ENCODE measurements around the gene KIAA0319L.

KIAA0319L gene

DNA sequence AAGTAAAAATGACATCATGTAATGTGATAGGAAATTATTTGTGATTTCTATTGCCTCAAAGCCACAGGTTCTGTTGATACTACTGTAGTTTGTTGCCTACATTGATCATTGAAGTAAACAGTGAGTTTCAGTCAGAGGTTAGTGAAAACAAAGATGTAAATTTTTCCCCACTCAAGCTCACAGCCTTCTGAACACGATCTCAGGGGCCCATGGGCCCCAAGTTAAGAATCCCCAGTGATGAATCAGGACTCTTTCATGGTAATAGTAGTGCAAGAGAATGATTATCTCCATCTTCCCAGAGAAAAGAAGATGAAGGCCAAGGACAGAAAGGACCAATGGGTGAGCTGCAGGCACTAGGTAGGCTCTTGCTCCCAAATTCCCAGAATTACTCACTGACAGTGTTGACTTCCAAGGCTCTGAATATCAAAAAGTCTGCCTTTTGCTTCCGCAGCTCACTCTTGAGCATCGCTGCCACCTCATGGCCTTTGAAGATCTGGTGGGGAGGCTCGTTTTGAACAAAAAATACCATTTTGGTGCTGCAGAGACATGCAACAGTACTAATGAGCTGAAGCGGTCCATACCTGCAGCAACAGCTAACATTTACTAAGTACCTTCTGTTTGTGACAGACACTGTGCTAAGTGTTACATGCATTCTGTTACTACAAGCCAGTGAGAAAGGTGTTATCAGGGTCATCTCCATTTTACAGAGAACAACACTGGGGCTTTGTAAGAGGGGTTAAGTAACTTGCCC is 113.3 kb downstream of the KIAA0319L start:
- DNase-seq (ENCODE audit: low spot score): no peak

DNA sequence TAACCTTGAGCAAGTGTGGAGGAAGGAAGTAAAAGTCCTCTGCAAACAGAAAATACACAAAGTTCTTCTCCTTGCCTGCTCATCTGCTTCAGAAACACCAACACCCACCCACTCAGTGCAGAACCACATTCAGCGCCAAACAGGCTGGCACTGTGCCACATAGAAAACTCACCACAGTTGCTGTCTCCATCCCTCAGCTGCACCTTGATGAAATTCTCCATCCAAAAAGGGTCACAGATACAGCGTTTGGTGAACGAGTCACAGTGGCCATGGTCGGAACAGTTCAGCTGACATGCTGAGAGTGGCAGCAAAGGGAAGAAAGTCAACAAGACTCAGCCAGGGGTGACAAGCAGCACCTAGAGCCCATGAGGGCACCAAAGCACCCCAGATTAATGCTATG is 114.5 kb downstream of the KIAA0319L start:
- DNase-seq (ENCODE audit: low spot score): no peak

DNA sequence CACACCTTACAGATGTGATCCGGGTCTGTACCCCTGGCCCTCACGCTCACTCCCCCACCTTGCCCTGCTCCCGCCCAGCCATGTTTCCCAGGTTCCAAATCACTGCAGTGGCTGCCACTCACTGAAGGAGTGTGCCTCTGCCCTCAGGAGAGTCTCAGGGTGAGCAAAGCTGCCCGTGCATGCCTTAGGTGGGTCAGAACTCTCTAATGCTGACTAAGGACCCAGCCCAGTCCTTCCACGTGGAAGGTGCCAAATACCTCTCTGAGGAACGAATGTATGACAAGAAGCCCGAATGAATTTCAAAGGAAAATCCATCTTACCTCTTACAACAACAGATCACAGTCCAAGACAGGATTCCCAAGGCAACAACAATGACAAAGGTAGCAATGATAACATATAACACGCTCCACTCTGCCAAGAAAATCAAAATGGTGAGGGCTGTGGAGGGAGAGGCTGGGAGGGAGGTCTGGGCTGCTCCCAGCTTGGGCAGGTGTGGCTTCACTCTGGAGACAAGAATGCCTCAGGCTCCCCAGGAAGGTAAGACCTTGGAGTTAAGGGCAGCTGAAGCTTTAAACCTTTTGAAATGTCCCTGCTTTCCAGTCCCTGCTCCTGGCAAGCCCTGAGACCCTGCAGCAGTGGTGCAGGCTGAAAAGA is 115.2 kb downstream of the KIAA0319L start:
- no peak for DNase-seq (ENCODE audit: low spot score)

DNA sequence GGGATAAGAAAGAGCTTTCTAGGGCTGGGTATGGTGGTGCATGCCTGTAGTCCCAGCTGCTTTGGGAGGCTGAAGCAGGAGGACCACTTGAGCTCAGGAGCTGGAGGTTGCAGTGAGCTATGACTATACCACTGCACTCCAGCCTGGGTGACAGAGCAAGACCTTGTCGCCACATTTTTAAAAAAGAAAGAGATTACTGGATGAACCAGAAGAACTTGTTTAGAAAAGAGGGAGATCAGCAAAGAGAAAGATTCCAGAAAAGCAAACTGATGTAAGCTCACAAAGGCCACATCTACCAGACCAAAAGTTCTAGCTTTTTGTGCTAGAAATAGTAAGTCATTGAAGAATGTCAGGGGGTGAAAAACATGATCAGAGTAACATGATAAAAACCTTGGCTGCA is 117.6 kb downstream of the KIAA0319L start:
- no peak for DNase-seq (ENCODE audit: low spot score)

DNA sequence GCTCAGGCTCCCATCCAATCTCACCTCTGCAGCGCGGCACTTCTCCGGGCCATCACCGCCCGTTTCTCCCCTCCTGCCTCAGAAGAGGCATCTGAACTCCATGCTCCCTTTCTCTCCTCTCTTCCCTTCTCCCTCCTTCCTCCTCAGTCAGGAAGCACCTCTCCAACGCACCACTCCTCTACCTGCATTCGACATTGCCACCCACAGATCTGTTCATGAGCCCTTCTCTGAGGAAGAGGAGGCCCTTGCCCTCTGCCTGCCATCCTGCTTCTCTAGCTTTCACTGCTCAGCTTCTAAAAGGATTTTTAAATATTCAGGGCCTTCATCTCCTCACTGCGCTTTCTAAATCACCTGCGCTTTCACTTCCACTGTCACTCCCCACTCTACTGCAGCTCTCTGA is 120.0 kb downstream of the KIAA0319L start:
- DNase-seq (ENCODE audit: low spot score): no peak

DNA sequence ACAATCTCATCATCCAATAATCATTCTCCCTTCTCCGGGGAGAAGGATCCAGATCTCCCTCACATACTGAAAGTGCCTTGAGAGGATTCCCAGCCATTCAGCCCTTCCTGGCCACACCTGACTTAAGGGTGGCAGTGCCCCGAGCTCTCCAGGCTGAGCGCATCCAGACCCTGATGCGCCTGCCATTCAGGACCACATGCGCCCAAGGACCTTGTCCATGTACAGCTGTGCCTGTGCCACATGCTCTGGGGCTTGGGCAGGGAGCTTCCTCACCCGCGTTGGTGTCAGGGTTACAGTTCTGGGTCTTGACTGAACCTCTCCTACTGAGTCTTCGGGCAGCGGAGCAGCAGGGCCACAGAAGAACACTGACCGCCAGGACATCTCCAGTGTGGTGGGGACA is 121.1 kb downstream of the KIAA0319L start:
- DNase-seq (ENCODE audit: low spot score): no peak

DNA sequence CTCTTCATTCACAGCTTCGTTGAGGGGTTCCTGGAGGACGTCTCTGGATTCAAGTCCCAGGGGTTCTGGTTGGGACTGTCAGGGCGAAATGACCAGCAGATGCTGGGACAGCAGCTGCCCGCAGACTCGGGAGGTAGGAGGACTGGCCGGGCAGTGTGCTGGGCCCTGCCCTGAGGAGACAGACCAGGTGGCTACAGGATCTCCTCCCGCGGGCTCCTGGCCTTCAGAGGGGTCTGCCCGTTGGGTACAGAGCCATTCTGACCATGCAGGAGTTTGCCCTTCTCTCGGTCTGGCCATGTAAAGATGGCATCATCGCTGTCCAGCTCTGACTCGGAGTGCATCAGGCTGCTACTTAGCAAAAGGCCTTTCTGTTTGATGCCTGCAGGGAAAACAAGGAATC is 122.5 kb downstream of the KIAA0319L start:
- no peak for DNase-seq (ENCODE audit: low spot score)

DNA sequence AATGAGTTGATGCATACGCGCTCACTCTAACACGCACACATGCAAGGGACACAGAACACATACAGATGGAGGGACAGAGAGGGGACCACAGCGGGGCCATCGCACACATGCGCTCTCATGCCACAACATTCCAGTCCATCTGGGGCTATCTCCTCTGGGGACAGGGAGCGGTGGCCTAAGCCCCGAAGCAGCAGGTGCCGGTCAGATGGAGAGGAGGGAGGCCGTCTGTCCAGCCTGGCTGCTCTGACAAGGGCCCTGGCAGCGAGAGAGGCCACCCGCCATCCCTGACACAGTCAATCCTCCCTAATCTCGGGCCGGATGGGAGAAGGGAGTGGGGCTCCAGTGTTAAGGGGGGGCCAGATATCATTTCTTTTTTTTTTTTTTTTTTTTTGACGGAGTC is 123.5 kb downstream of the KIAA0319L start:
- no peak for DNase-seq (ENCODE audit: low spot score)

DNA sequence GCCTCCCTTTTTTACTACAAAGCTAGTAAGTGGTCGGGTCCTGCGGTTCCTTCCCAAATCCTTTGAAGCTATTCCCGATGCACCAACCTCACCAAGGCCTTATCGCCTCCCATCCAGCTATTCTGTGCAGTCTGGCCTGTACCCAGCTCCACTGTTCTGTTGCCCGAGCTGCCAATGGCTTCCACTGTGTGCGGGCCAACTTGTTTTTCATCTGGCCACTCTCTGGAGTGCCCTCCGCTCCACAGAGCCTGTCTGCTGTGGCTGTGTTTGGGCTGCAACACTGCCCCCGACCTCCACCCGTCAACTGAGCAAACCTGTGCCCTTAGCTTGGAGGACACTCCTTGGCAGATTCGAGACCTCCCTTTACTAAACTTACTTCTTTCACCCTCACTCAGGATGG is 125.0 kb downstream of the KIAA0319L start:
- no peak for DNase-seq (ENCODE audit: low spot score)

DNA sequence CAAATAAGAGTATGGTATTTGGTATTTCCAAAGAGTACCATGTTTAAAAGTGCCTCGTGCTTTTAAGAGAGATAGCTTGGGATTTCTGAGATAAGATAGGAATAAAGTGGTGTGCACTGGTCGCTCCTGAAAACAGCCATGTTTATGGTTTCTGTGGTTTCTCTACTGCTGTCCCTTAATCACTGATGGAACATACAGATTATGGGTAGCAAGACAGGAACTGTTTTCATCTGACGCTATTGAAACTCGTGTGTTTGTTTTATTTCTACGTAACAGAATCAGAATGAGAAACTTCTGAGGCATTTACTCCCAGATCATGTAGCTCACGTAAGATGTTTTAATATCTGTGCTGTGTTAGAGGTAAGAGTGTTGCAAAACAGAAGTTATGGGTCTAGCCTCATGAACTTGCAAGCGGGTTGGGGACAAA is 126.0 kb downstream of the KIAA0319L start:
- no peak for DNase-seq (ENCODE audit: low spot score)

DNA sequence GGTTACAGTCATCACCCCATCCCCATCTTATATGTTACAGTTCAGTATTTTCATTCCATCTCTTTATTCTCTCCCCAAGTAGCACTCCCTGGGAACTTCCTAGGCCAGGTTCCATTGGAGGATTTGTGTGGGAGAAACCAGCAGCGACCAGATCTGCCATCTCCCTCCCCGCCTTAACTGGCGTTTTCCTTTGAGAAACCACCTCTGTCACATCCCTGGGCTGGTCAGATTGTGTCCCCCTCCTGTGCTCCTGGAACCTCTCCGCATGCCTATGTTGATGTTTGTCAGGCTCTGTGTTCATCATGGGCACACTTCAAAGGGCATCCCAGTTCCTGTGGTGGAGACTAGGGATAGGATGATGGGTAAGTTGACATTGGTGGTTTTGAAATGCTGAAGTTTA is 126.4 kb downstream of the KIAA0319L start:
- no peak for DNase-seq (ENCODE audit: low spot score)

DNA sequence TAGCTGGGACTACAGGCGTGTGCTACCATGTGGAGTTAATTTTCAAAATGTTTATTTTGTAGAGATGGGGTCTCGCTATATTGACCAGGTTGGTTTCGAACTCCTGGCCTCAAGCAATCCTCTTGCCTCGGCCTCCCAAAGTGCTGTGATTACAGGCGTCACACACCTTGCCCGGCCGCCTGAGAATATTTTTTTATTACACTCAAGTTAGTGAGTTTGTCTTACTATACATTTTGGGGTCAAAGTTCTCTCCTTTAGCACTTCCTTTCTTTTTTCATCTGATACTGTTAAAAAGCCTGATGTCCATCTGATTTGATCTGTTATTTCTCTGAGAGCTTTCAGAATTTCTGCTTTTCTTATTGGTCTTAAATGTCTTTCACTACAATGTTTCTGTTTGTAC is 128.8 kb downstream of the KIAA0319L start:
- no peak for DNase-seq (ENCODE audit: low spot score)

DNA sequence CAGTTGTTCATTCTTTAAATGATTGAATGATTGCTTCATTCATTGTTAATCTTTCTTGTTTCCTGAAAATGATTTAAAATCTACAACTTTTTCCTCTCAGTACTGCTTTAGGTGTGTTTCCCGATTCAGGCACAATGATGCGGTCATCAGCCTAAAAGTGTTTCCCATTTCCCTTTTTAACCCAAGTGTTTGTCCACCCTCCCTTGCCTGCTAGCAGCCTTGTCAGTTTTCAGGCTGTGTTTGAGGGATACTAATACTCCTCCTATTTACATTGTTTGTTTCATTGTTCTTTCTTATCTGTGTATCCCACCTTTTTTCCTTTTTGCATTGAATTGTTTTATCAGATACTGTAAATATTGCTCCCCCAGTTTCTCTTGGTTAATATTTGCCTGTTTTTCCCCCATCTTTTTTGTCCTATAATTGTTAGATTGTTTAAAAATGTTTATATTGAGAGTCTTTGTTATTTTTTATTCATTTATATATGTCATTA is 131.1 kb downstream of the KIAA0319L start:
- DNase-seq (ENCODE audit: low spot score): no peak

DNA sequence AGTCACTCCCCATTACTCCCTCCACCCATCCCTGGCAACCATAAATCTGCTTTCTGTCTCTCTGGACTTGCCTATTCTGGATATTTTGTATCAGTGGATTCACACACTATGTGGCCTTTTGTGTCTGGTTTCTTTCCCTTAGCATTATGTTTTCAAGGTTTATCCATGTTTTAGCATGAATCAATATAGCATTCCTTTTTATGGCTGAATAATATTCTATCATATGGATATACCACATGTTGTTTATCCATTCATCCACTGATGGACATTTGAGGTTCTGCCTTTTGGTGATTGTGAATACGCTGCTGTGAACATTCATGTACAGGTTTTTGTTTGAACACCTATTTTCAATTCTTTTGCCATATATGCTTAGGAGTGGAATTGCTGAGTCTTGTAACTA is 148.3 kb downstream of the KIAA0319L start:
- no peak for DNase-seq (ENCODE audit: low spot score)

DNA sequence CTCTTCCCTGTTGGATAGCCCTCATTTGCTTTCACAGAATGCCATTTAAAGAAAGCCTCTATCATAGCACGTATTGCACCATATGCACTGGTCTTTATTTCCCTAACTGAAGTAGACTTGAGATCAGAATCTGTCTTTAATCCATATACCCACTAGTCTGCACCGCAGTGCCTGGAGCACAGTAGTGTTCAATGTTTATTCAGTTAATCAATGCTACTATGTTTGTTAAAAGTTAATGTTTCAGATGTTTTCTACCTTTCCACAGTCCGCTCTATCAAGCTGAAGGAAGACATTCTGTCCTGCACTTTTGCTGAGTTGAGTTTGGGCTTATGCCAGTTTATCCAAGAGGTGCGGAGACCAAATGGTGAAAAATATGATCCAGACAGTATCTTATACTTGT is 149.5 kb downstream of the KIAA0319L start:
- no peak for DNase-seq (ENCODE audit: low spot score)

DNA sequence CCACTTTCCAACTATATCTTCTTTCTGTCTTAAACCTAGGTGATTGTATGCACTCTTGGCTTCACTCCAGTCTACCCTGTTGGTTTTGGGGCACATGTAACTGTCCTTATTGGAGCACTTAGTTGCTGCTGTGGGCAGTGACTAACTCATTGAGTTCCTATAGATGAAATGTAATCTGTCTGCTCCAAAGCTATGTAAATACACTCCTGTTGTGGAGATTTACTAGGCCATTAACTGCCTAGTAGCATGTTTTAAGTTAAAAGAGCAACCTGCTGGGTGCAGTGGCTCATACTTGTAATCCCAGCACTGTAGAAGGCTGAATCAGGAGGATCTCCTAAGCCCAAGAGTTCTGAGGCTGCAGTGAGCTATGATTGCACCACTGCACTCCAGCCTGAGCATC is 151.1 kb downstream of the KIAA0319L start:
- DNase-seq (ENCODE audit: low spot score): no peak

DNA sequence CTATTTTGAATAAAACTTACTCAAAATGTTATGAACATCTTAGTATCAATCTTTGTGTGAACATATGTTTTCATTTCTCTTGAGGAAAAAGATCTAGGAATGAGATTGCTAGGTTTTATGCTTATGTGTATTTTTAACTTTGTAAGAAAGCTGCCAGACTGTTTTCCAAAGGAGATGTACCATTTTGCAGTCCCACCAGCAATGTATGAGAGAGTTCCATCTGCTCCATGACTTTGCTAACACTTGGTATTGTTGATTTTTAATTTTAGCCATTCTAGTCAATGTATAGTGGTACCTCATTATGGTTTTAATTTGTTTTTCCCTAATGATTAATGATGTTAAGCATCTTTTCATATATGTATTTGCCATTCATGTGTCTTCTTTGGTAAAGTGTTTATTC is 156.2 kb downstream of the KIAA0319L start:
- no peak for DNase-seq (ENCODE audit: low spot score)

DNA sequence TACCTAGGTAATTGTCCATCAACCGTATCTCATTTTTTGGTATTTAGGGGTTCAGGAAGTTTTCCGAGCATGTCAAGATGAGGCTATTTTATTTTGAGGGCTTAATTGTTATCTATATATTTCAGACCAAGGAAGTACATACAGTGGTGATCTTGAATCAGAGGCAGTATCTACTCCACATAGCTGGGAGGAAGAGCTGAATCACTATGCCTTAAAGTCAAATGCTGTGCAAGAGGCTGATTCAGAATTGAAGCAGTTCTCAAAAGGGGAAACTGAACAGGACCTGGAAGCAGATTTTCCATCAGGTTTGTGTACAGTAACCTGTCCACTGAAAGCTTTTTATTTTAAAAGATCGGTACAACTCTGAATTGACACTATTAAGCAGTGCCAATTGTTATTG is 158.5 kb downstream of the KIAA0319L start:
- DNase-seq (ENCODE audit: low spot score): no peak

DNA sequence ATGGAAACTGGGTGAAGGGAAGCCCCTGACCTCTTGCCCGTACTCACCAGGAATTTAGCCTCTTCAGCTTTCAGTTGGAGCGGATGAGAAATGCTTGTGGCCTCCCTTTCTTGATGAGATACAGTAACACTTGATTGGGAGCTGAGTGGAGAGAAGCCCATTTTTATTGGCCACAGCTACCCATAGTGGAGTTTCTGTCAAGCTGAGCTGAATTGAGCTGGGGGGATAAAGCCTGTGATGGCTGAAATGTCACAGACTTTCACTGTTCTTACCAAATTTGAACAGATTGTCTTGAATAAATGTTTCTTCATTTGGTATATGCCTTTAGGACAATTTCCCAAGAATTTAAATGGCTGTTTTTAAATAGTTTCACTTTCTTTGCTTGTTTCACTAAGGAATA is 162.8 kb downstream of the KIAA0319L start:
- no peak for DNase-seq (ENCODE audit: low spot score)

DNA sequence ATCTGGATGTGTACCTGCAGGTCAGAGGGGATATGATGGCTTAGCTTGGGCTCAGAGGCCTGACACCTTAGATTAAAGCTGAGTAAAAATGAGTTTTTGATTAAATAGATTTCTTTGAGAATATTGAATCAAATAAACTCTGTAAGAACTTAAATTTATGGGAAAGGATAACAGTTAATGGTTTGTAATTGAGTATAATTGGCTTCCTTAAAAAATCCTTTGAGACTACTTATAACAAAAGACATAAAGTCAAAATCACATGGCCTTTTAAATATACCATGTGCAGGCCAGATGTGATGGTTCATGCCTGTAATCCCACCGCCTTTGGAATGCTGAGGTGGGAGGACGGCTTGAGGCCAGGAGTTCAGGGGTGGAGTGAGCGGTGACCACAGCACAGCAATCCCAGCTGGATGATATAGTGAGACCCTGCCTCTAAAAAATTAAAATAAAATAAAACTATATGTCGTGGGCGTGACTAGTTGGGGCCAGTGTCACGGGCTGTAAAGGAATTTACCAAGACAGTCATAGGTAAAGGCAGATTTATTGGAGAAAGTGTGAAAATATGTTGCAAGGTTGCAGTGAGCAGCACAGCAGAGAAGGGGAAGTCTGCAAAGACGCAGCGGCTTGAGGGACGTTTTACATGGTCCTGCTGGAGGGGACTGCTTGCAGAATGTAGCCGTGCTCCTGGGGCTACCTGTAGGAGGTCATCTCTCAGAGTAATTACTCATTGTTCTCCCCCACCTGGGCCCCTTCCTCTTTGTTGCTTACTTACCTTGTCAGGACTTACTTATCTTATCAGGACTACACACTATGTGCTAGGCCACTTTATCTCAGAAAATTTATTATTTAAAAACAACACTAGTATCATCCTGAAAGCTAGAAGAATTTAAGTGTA is 166.4 kb downstream of the KIAA0319L start:
- no peak for DNase-seq (ENCODE audit: low spot score)

DNA sequence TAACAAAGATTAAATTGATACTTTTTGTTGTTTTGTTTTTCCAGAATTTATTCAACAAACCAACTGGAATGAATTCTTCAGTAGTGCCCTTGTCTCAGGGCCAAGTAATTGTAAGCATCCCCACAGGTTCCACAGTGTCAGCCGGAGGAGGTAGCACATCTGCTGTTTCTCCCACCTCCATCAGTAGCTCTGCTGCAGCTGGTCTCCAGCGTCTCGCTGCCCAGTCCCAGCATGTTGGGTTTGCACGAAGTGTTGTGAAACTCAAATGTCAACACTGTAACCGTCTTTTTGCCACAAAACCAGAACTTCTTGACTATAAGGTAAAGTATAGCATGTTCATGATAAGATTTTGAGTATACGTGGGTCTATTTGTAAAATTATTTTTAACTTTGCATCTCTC is 170.2 kb downstream of the KIAA0319L start:
- no peak for DNase-seq (ENCODE audit: low spot score)

DNA sequence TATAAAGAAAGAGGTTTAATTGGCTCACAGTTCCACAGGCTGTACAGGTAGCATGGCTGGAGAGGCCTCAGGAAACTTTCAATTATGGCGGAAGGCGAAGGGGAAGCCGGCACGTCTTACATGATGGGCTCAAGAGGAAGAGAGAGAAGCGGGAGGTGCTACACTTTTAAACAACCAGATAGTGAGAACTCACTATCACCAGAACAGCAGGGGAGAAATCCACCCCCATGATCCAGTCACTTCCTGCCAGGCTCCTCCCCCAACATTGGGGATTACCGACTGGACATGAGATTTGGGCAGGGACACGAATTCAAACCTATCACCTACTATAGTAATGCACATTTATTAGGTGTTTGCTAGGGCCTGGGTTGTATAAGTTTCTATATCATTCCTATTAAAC is 170.9 kb downstream of the KIAA0319L start:
- no peak for DNase-seq (ENCODE audit: low spot score)

Data from kidney capillary endothelial cell (primary cell).